Raji (cell line): ENCODE results near the gene C10orf71.

ENCODE experiments used
- POLR2A ChIP-seq: IDR thresholded peaks from 2 replicates; pipeline ENCODE4 v1.6.1; 2011; ENCODE audit warnings: low read depth, low read length, control low read depth; ENCODE audit not compliant: insufficient read depth

C10orf71 gene

DNA sequence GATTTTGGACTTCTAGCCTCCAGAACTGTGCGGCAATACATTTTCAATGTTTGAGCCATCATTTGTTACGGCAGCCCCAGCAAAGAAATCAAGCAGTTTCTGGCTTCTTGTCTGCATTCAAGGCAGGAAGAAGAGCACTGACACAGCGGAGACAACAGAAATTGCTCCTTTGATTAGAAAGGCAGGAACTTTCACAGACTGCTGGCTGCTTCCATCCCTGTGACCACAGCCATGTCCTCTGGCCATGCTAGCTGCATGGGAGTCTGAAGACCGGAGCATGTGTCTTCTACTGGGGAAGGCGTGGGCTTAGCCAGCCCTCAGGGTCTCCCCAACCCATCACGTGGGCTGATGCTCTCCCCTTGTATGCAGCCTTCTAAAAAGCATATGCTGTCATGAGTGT, 19.1 kb downstream of the C10orf71 start:
- TF ChIP-seq POLR2A = no peak

- no peak for TF ChIP-seq POLR2A
These were observed 19.8 kb downstream of the C10orf71 start for GRCh38 chr10:49318755-49319154.

DNA sequence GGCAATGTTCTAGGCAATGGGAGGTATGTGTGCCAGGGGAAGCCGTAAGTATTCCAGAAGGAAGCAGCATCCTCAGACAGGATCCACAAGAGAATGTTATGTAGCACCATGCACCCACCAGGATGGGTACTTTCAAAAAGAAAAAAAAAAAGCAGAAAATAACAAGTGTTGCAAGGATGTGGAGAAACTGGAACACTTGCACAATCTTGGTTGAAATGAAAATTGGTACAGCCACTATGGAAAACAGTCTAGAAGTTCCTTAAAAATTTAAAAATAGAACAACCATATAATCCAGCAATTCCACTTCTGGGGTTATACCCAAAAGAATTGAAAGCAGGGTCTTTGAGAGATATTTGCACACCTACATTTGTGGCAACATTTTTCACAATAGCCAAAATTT, 20.2 kb downstream of the C10orf71 start:
- TF ChIP-seq POLR2A = no peak

GRCh38 chr10:49320191-49320590, 21.2 kb downstream of the C10orf71 start:
- TF ChIP-seq POLR2A = no peak

- TF ChIP-seq POLR2A = no peak
These were observed 22.1 kb downstream of the C10orf71 start for GRCh38 chr10:49321021-49321420.

DNA sequence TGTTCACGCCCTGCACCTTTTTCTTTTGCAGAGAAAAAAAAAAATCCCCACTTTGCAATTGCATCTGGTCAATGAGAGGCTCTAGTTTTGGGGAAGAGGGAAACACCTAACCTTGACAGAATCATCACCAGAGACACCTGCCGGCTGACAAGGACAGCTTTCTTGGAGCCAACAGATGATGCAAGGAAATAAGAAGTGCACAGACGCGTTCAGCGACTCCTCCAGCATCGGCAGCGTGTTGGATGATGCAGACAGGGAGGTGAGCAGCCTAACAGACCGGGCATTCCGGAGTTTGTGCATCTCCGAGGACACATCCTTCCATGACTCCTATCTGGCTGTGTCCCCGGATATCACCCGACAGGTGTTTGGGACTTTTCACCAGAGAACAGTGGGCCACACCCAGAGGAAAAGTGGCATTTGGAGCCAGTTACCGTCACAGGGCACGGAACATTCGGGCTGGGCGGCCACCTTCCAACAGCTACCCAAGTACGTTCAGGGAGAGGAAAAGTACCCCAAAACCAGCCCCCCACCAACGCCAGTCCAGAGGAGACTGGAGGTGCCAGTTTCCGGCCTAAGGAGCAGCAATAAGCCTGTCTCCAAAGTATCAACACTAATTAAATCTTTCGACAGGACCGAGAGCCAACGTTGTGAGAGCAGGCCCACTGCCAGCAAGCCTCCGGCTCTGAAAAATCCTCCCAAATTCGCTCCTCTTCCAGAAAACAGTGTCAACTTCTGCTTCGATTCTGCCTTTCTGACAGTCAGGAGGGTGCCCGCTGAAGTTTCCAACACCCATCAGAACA, 23.6 kb downstream of the C10orf71 start:
- no peak for TF ChIP-seq POLR2A

- TF ChIP-seq POLR2A = no peak
These were observed 24.4 kb downstream of the C10orf71 start for GRCh38 chr10:49323171-49323895.

DNA sequence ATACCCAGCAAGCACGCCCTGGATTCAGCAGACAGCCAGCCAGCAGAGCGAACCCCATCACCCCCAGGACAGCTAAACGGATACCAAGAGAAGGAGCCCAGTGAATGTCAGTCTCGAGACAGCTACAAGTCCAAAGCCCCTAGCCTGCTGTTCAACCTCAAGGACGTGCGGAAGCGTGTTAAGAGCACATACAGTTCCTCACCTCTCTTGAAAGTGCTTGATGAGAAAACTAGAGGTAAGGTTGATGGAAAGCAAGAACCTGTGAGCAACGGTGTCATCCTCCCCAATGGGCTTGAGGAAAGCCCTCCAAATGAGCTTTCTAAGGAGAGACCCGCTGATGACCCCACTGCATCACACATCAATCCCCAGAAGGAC, 24.9 kb downstream of the C10orf71 start:
- TF ChIP-seq POLR2A = no peak

GRCh38 chr10:49324711-49325110, 25.7 kb downstream of the C10orf71 start:
- no peak for TF ChIP-seq POLR2A

DNA sequence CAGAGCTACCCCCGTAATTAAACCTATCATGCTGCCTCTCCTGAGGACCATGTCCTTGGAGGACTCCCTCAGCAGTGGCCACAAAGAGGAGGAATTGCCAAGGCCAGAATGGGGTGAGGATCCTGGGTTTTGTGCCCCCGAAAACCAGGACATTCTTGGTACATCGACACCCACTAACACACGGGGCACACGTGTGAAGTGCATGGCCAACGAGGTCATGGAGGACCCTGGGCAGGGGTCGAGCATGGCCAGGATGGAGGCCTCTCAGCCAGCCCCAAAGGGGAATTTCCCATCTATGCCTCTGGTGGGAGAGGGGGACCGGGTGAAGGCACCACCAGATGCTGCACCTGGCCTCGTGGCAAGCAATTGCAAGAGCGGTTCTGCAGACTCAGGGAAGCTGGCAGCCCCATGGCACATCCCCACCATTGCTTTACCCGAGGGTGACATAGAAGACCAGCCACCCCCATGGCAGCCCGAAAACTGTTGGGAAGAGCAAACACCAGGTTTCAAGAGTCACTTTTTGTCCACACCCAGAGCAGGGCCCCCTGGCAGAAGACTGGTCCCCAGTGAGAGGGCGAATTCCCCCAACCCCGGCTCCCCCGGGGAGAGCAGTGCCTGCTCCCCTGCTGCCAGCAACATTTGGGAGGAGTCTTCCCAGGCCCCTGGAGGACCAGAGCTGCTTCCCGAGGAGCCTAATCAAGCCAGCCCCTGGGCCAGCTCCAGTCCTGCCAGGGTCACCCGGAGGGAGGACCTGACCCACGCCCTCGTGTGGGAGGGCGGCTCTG, 26.4 kb downstream of the C10orf71 start:
- TF ChIP-seq POLR2A = no peak

GRCh38 chr10:49325916-49326783, 27.2 kb downstream of the C10orf71 start:
- TF ChIP-seq POLR2A = no peak

DNA sequence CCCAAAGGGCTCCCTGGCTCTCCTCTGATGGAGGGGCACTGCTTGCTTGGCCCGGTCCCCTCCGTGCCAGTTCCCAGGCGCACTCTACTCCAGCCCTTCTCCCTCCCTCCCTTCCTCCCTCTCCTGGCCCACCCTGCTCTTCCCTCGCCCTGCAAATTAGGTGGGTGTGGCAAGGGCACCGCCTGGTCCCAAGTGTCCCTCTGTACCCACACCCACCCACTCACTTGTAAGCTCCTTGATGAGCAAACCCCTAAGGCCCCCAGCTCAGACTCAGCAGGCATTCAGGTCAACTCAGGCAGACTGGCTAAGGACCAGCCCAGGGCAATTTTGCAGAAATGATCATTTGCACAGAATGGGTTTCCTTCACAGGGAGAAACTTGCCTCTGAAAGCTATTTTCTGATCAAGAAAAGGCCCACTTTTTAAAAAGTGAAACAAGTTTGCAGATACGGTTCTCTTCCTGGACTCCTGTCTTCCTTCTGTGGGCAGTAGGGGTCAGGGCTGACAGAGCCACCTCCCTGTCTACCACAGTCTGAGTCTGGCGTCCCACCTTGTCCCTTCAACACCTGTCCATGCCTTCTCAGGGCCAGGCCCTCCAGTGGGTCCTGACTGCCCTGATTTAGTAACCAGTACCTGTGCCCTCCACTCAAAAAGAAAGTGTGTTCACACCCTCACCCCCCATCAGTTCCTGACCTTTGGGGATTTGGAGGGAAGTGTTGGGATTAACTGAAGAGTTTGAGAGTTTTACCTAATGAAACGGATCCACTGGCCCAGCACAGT, 28.3 kb downstream of the C10orf71 start:
- TF ChIP-seq POLR2A = no peak

DNA sequence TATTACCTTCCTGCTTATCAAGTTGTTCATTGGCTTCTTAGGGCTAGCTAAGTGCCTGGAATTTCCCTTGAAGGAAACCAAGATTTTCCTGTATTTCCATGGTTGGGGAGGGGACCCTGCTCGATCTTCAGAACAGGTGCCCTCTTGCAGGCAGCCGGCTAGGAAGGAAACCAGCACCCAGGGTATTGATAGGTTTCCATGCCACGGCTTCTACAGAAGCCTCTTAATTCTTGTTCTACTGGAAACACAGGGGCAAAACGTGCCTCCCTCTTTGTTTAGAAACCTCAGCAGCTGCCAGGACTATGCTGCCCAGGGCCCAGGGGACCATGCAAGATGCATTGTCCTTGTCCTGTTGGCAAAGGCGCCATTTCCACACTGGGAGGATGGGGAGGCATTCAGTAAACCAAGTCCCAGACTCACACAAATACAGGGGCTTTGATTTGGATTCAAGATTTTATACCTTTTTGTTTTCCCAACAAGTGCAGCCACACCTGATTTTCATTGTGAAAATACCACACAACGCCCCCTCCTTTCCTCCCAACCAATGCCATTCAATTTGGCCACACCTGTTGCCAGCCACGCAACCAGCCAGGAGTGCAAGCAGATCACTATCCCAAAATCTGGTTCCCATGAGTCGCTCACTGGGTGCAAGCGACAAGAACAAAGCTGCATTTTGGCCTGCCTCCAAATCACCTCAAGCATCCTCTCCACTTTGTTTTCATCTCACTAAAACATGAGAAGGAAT, 29.6 kb downstream of the C10orf71 start:
- TF ChIP-seq POLR2A = no peak
